EL (cell line): Measurements from ENCODE around the gene PDZD4.

Experiments used
- DNase-seq: peaks from one replicate; pipeline ENCODE4 v3.0.0-alpha.2; 2016

Gene PDZD4

DNA sequence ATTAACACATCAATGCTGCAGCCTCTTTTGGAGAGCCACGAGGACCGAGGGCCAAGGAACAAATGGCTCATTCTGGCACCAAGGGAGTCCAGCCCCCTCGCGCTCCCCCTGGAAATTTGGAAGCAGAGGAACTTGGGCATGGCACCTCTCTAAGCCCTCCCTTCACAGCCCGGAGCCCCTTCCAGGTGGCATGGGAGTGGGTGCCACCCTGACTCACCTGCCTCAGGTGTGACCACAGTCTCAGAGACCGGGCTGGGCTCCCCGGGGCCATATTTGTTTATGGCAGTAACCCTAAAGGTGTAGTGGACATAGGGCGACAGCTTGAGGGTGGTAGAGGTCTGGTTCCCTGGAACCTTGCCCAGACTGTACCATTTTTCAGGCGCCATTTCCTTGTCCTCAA, 36.8 kb upstream of the PDZD4 start:
- DNase-seq = no peak

- no peak for DNase-seq
These were observed 36.1 kb upstream of the PDZD4 start for GRCh38 chrX:153866302-153867019.

- no peak for DNase-seq
These were observed 35.3 kb upstream of the PDZD4 start for GRCh38 chrX:153865685-153866084.

DNA sequence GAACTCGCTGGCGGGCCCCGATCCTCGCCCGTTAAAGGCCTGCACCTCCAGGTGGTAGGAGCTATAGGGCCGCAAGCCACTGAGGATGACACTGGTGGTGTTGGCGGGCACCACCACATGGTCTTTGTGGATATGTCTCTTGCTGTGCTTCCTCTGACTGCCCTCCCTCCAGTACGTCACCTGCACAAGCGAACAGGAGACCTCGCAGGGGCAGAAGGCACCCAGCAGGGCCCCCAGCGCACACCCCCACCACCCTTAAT, 34.9 kb upstream of the PDZD4 start:
- no peak for DNase-seq

GRCh38 chrX:153864561-153865320, 34.4 kb upstream of the PDZD4 start:
- no peak for DNase-seq

DNA sequence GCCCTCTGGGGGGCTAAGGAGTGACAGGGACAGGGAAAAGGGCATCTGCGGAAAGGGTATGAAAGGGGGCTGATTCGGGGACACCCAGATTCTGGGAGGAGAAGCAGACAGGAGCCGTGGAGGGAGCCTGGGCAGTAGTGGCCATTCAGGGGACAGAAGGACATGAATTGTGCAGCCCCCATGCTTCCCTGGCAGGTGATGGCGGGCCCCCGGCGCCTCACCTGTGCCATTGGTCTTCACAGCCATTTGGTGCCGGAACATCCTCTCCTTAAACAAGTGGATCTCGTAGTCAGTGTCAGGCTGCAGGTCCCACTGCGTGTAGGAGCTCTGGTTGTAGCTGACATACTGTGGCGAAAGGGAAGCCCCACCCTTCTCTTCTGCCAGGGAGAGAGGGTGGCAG, 33.8 kb upstream of the PDZD4 start:
- DNase-seq = no peak

DNA sequence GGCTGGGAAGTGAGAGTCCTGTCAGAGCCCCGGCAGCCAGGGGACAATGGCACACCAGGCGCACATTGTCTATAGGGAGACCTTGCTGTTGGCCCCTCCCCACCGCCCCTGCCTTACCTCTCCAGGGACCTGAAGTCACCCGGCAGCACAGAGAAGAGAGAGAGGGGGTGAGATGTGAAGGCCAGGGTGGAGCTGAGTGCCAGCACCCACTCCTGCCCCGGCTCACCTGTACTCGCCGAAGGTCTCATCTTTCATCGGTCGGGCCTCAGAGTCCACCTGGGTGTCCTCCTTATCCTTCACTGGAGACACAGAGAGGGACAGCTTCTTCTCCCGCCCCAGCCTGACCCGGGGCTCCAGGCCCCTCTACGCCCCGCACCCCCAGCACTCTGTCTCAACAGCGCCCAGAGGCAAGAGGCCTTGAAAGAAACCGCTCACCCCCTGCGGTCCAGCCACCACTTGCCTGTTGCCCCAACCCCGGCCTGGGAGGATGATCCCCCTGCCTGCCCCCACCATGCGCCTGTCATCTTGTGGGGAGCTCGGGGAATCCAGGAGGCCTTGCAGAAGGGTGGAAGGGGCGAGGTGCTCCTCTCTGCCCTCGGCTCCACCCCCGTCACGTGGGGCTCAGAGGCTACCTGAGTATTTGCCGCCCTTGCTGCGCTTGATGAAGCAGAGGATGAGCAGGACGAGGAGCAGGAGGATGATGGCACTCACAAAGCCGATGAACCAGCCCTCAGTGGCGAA, 33.1 kb upstream of the PDZD4 start:
- DNase-seq = no peak

DNA sequence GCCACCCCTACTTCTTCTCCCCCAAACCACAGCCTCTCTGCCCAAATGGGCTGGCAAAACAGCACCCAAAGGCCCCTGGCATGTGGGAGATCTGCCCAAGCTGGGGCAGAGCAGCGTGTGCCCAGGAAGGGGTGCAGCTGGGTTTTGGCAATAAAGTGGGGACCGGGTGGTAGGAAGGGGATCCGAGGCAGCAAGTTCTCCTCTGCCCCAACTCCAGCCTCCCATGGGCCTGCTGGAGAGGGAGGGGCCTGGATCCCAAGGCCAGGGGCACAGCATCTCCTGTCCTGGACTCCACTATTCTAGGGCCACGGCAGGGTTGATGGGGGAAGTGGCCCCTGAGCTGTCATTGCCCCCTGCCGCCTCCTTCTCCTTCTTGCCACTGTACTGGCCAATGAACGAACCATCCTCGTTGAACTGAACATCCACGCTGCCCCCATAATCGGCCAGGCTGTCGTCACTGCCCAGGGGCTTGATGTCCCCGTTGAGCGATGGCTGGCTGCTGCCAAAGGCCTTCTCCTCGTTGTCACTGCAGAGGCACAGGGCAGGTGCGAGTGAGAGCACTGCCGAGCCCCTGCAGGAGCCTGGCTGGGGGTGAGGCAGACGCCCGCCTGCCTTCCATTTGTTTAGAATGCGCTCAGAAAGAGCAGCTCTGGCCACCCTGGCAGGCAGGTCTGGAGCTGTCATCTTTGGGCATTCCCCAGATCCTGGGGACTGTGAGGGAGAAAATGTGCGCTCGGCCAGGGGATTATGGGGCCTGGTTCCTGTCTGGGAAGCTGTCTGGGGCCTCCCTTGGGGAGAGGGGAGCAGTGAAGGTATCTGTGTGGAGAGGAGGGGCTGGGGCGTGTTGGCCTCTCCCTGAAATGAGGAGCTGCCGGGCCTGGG, 32.3 kb upstream of the PDZD4 start:
- DNase-seq = no peak

GRCh38 chrX:153861733-153862310, 31.5 kb upstream of the PDZD4 start:
- no peak for DNase-seq

DNA sequence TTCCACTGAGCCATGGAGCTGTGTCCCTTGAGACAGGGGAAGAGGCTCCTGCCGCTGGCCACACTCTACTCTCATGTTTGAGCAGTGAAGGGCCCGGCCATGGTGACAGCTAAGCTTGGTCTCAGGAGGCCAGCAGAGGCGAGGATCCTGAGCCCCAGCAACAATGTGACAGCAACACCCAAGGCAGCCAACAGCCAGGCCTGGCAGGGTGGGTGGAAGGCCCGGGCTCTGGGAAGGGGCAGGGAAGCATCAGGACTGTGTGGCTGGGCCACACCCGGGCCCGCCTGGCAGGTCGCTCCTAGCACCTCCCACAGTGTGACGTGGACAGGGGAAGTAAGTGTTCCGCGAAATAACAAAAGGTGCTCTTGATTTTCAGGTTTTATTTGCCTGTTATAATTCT, 30.8 kb upstream of the PDZD4 start:
- DNase-seq = no peak

DNA sequence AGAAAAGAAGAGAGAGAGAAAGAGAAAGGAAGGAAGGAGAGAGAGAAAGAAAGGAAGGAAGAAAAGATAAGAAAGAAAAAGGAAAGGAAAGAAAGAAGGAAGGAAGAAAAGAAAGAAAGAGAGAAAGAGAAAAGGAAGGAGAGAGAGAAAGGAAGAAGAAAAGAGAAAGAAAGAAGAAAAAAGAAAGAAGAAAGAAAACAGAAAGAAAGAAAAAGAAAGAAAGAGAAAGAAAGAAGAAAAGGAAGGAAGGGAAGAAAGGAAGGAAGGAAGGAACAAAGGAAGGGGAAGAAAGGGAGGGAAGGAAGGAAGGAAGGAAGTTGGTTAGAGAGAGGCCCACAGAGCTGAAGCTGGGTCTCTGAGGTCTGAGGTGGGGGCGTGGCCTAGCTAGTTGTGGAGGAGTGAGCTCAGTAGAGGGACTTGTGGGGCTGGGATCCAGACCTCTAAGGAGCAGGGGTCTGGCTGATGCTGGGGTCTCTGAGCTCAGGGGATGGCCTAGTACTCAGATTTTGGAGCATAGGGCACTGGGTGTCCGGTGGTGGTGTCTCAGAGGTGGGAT, 27.1 kb upstream of the PDZD4 start:
- DNase-seq = no peak

DNA sequence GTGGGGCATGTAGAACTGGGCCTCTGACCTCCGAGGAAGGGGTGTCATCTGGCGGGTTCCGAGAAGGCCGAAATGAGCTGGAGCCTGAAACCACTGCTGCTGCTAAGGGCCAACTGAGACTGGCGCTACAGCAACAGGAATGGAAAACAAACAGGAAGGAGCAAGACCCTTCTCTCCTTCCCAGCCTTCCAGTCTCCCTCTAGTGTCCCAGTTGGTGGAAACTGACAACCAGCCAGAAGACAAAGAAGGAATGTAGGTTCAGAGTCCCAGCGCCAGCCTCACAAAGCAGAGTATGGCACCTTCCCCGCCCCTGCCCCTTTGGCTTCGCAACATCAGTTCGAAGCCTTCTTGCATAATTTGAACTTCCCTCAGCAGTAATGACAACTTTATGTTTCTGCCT, 24.4 kb upstream of the PDZD4 start:
- DNase-seq = no peak

- no peak for DNase-seq
These were observed 23.5 kb upstream of the PDZD4 start for GRCh38 chrX:153853902-153854267.

DNA sequence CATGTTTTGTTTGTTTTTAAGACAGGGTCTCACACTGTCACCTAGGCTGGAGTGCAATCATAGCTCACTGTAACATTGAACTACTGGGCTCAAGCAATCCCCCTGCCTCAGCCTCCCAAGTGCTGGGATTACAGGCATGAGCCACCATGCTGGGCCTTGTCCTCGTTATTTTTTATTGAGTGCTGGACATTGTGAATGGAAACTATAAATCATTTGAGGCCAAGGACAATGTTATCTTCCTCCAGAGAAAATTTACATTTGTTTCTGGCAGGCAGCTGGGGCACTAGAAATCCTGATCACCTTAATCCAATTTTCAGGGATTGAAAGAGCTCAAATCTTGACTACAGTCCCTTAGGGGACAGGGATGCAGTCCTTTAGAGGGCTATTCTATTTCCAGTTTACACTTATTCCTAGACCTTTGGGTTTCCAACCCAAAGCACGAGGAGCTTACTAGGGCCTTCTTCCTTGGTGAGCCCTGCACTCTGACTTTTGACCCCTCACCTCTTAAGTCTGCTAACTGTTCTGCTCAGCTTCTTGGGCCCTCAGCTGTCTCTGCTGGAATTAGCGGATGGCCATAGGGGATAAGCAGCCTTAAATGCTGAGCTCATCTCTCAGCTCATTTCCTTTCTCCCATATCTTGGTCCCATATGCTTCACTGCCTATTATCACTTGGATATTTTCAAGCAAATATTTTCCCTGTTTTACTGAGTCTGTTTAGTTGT, 23.0 kb upstream of the PDZD4 start:
- DNase-seq = no peak

DNA sequence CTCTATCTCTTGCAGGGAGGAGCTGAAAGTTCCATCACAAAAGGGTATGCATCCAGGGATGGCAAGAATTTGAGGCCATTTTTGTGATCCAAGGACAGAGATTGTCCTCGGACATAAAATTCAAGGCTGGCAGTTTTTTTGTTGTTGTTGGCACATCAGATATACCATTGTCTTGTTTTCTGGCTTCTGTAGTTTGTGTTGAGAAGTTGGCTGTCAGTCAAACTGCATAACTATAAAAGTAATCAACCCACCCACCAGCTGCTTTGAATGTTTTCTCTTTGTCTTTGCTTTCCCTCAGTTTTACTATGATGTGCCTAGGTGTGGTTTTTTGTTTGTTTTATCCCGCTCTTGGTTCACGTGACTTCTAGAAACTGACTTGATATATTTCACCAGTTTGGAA, 21.6 kb upstream of the PDZD4 start:
- DNase-seq = no peak

- DNase-seq = no peak
These were observed 18.0 kb upstream of the PDZD4 start for GRCh38 chrX:153848325-153848724.

GRCh38 chrX:153845842-153846241, 15.5 kb upstream of the PDZD4 start:
- DNase-seq = no peak

DNA sequence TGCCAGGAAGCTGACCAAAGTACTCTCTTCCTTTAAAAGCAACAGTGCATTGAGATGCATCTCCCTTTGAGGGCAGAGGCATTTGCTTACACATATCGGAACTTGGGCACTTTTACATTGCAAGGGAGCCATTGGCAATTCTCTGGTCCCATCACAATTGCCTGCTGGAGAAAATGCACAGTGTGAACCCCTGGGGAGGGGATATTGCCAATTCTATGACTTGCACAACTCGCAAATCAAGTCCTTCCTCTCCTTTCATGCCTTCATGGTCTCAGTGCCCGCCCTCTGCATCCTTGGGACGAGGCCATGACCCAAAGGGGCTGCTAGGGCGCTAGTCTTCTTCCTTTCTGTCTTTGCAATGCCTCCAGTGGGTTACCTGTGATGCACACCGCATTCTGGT, 14.9 kb upstream of the PDZD4 start:
- DNase-seq = no peak

DNA sequence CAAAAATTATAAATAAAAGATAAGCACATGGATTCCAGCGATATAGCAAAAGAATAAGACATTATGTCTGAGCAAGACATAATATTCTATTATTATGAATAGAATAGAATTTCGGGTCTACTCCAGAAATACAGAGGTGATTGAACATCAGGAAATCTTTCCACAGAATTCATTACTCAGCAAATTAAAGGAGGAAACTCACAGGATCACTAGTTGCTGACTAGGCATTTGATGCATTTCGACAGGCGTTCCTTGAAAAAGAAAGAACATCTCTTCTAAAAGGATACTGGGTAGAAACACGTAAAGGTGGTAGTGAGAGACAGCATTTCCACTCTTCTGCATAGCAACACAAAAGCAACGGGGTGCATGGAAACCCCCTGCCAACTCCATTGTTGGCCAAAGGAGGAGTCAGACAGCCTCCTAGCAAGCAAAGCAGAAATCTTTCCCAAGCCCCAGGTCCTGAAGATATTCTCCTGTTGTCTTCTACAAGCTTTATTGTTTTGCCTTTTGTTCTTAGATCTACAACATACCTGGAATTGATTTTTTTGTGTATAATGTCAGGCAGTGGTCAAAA, 14.3 kb upstream of the PDZD4 start:
- no peak for DNase-seq

DNA sequence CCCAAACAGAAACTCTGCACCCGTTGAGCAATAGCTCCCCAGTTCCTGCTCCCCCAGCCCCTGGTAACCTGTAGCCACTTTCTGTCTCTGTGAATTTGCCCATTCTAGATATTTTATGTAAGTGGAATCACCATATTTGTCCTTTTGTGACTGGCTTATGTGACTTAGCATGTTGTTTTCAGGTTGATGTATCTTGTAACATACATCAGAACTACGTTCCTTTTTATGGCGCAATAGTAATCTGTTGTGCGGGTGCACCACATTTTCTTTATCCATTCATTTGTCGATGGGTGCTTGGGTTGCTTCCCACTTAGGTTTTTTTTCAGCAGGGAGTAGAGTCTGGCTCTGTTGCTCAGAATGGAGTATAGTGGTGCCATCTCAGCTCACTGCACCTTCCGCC, 6.6 kb upstream of the PDZD4 start:
- DNase-seq = no peak

DNA sequence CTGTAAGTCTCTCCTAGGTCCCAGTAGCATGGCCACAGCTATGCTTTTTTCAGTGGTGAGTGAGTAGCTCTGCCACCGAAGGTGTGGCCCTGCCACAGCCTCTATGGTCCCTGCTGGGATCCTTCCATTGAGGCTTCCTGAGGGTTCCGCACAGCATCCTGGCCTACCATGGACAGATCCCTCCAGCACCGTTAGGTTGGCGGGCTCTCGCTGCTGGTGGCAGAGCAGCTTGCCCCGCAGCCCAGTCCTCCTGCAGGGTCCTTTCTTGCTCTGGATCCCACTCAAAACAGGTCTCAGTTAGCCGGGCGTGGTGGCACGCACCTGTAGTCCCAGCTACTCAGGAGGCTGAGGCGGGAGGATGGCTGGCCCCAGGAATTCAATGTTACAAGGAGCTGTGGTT, 2.4 kb upstream of the PDZD4 start:
- no peak for DNase-seq
